Stimulated activated CD8-positive, alpha-beta memory T cell treated with anti-CD3 and anti-CD28 coated beads, Interleukin-7, amount 100 ng/mL, for 24 hours (primary cell): Measurements from ENCODE around the gene TNS3.

Experiments used
- DNase-seq: peaks from one replicate; pipeline ENCODE4 v3.0.0-alpha.2; 2020; ENCODE audit warnings: low read depth

Gene TNS3

GRCh38 chr7:47424523-47424922, 157.4 kb downstream of the TNS3 start:
- DNase-seq, result no peak

GRCh38 chr7:47423196-47423595, 158.7 kb downstream of the TNS3 start:
- no peak for DNase-seq

- DNase-seq, result no peak
Observed at GRCh38 chr7:47422611-47423010, 159.3 kb downstream of the TNS3 start.

GRCh38 chr7:47421456-47421855, 160.5 kb downstream of the TNS3 start:
- DNase-seq, result no peak

- DNase-seq, result no peak
Observed at GRCh38 chr7:47420122-47420780, 161.7 kb downstream of the TNS3 start.

GRCh38 chr7:47419471-47419870, 162.4 kb downstream of the TNS3 start:
- DNase-seq, result no peak

- DNase-seq, result no peak
Observed at GRCh38 chr7:47418601-47419309, 163.2 kb downstream of the TNS3 start.

GRCh38 chr7:47416492-47417480, 165.1 kb downstream of the TNS3 start:
- DNase-seq, result no peak

GRCh38 chr7:47415318-47416212, 166.3 kb downstream of the TNS3 start:
- DNase-seq, result no peak

- no peak for DNase-seq
Observed at GRCh38 chr7:47414342-47415317, 167.3 kb downstream of the TNS3 start.

GRCh38 chr7:47413526-47414341, 168.2 kb downstream of the TNS3 start:
- DNase-seq, result no peak

GRCh38 chr7:47411901-47412300, 170.0 kb downstream of the TNS3 start:
- no peak for DNase-seq

GRCh38 chr7:47411281-47411869, 170.5 kb downstream of the TNS3 start:
- DNase-seq, result no peak

GRCh38 chr7:47408675-47409074, 173.2 kb downstream of the TNS3 start:
- no peak for DNase-seq

- no peak for DNase-seq
Observed at GRCh38 chr7:47407821-47408674, 173.9 kb downstream of the TNS3 start.

GRCh38 chr7:47407136-47407535, 174.8 kb downstream of the TNS3 start:
- DNase-seq, result no peak

GRCh38 chr7:47406801-47407129, 175.1 kb downstream of the TNS3 start:
- DNase-seq, result no peak
